ENCODE results near the gene STX4.

- TF ChIP-seq POLR2A (IDR thresholded peaks at IDR 0.05; ENCODE audit: low read depth, low read length): no peak
- TF ChIP-seq POLR2AphosphoS5 (IDR thresholded peaks at IDR 0.05; ENCODE audit: low read depth, low read length): no peak
Observed at GRCh38 chr16:30985401-30986128, 47.8 kb upstream of the STX4 start.
